Measurements from ENCODE around the gene PKD1.

PKD1 gene

DNA sequence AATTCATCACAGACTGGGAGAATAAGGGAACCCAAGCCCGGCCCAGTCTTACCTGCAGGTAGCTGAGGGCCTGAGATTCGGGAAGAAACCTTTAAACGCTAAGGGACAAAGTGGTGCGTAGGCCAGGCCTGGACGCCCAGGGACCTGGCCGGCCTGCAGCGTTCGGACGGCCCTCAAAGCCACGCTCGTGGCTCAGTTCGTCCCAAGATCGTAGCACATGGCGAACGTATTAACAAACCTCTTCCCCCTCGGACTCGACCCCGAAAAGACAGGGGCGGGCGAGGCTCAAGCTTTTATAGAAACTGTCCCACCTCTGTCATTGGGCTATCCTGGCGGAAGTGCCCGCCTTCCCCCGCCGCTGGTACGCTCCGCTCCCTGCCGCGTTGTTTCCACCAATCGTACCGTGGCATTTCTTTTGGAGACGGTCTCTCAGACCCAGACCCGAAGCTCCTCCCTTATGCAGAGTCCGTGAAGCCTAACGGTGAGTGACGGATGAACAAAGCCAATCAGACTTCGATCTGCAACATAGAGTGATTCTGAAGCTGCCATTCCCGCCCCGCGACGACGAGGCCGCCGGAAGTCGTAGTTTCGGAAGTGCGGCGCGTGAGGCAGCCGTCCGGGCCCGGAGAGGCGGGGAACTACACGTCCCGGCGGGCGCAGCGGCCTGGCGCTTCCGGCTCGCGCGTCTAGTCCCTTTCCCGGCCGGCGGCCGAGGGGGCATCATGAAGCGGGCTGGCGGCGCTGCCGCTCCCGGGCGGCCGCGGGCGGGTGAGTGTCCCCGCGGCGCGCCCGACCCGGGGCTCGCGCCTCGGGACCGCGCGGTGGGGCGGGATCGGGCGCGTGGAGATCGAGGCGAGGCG lies 19.6 kb upstream of the PKD1 start, which contains the start of gene TRAF7:
TSS of gene TRAF7 (plus strand) at position 692 of the 860 bp plus-strand sequence. CDS start 8,139 bp downstream, outside the sequence.
- no peaks in the 10 kb centered on the region for H3K27me3 Mint-ChIP-seq (ENCODE audit: low read depth)
- H3K4me1 Mint-ChIP-seq, result peaks cover 48% of the 10 kb centered on the region
- peak within 1 kb of the TSS; percentile 93 to 99 (median 99) for H3K4me3 Mint-ChIP-seq
- H3K27ac Mint-ChIP-seq, result peak within 1 kb of the TSS; percentile 68 to 91 (median 77)
- peaks cover 5% of the 10 kb centered on the region for H3K36me3 Mint-ChIP-seq (ENCODE audit: low read depth)
- no peak for TF ChIP-seq CTCF (IDR thresholded peaks at IDR 0.05; ENCODE audit: unreplicated experiment in 3 of 3)
- H3K9me3 Mint-ChIP-seq, result no peaks in the 10 kb centered on the region

GRCh38 chr16:2154533-2155090 lies 18.9 kb upstream of the PKD1 start:
- Mint-ChIP-seq H3K9me3 (no peaks in the 10 kb centered on the region), H3K27me3 (ENCODE audit: low read depth) (no peaks in the 10 kb centered on the region), H3K4me1 (peaks cover 53% of the 10 kb centered on the region), H3K4me3 (peak overlapping the region; percentile 85 to 88 (median 85)), H3K27ac (peak overlapping the region; percentile 10 to 52 (median 37)), H3K36me3 (ENCODE audit: low read depth) (peaks cover 5% of the 10 kb centered on the region)
- TF ChIP-seq CTCF (IDR thresholded peaks at IDR 0.05; ENCODE audit: unreplicated experiment in 3 of 3), result no peak

- TF ChIP-seq CTCF (IDR thresholded peaks at IDR 0.05; ENCODE audit: unreplicated experiment in 3 of 3), result no peak
- Mint-ChIP-seq H3K27me3 (ENCODE audit: low read depth) (no peaks in the 10 kb centered on the region), H3K4me1 (peaks cover 47% of the 10 kb centered on the region), H3K27ac (peak overlapping the region; percentile 29 to 88 (median 52)), H3K4me3 (peak overlapping the region; percentile 85 to 88 (median 85)), H3K36me3 (ENCODE audit: low read depth) (peaks cover 5% of the 10 kb centered on the region), H3K9me3 (no peaks in the 10 kb centered on the region)
Measured at GRCh38 chr16:2152695-2153506, 17.2 kb upstream of the PKD1 start.

DNA sequence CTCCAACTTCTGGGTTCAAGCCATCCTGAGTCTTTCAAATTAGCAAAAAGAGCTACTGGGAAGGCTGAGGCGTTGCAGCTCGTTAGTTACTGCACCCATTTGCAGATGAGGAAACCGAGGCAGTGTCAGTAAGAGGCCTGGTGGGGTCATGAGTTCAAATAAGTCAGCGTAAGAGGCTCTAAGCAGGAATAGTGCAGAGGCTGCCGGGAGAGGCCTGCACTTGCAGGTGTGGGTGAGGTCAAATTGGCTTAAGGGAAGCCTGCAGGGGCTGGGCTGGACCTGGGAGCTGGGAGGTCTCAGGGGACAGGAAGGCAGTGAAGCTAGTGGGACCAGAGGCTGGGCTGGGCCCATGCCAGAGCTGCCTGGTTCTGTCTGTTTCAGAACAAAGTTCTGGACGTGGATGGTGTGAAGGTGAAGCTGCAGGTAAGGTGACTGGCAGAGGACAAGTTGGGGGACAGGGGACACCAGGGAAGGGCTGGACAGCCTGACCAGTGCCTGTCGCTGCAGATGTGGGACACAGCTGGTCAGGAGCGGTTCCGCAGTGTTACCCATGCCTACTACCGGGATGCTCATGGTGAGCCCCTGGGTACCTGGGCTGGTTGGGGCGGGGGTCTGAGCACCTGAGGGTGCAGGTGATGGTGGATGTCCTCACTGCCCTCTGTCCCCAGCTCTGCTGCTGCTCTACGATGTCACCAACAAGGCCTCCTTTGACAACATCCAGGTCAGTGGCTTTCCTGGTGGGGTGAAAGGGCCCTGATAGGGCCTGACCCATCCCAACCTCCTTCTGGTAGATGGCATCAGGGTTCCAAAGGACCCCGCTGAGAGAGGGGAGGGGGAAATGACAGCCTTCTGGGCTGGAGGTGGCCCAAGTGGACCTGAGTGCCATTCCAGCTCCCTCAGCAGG lies 15.7 kb upstream of the PKD1 start:
- peak overlapping the region; percentile 78 to 85 (median 84) for H3K4me3 Mint-ChIP-seq
- H3K4me1 Mint-ChIP-seq, result peaks cover 36% of the 10 kb centered on the region
- no peaks in the 10 kb centered on the region for H3K27me3 Mint-ChIP-seq (ENCODE audit: low read depth)
- H3K27ac Mint-ChIP-seq, result peak overlapping the region in 1 of 3 experiments; percentile 33
- TF ChIP-seq CTCF (IDR thresholded peaks at IDR 0.05; ENCODE audit: unreplicated experiment in 3 of 3), result no peak
- no peaks in the 10 kb centered on the region for H3K9me3 Mint-ChIP-seq
- peaks cover 5% of the 10 kb centered on the region for H3K36me3 Mint-ChIP-seq (ENCODE audit: low read depth)
